ENCODE data around the gene CFAP210.
"Not testable (repeated sequence)": the region's sequence is repeated elsewhere in the genome, so short reads cannot be mapped to it uniquely, and the experiment has no call there.

CFAP210 gene

DNA sequence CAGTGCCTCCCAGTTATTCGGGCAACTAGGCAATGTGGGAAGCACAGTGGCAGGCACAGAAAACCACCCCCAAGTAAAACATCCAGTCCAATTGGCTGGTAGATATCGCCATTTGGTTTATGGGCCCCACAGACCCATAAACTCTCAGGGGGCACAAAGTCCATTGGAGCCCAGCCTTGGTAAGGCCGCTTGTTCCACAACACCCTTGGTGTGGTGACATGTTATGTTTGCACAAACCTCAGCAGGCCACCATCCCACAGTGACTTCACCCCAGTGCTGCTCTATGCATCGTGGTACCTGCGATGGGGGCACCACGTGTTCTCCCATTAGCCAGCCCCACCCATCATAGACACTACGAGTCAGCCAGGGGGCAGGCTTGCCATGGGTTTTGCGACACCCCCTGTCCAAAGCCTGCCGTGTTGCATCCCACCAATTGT, 18.6 kb upstream of the CFAP210 start:
- DNase-seq: no peak

DNA sequence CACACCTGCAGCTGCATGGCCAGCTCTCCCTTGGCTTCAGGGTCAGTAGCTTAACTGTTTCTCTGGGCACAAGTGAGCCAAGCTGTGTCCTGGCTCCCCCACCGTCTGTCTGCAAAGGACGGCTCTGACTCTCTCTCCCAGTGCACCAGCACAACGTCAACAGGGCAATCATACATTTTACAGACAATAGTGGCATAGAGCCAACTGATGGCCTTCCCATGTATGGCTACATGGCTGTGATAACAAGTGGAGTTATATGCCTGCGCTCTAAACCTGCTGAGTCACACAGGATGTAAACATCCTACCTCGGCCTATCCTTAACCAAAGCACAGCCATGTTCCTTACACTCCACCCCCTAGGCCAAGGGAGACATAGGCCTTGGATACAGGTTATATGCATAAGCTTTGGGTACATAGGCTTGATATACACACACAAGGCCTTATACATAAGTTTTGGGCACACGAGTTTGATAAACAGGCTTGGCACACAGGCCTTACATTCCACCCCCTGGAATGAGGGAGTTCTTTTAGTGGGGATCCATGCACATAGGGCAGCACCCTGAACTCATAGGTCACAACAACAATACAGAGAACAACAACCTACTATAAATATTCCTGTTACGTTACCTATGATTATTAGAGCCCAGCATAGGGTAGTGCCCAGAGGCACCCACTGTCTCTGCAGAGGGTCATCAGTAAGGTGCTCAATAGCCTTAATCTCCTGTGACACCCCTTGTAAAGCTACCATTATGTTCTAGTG, 17.7 kb upstream of the CFAP210 start:
- DNase-seq: no peak

DNA sequence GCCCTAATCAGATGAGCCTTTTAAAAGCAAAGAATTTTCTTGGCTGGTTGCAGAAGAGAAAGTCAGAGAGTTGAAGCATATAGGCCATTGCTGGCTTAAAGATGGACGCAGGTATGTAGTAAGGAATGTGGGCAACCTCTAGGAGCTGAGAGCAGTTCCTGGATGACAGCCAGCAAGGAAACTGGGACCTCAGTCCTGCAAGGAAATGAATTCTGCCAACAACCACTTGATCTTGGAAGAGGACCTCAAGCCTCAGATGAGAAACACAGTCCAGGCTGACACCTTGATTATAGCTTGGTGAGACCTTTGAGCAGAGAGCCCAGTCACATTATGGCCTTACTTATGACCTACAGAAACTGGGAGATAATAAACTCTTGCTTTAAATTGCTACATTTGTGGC, 15.8 kb upstream of the CFAP210 start:
- DNase-seq: no peak

DNA sequence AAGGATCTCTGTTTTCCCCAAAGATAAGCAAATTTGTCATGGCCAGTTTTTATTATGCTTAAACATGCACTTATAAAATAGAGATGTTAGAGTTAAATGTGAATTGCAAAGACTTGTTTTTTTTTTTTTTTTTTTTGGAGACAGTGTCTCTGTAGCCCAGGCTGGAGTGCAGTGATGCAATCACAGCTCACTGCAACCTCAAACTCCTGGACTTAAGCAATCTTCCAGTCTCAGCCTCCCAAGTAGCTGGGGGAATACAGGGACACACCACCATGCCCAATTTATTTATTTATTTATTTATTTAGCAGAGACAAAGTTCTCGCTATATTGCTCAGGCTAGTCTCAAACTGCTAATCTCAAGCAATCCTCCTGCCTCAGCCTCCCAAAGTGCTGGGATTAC, 15.1 kb upstream of the CFAP210 start:
- no peak for DNase-seq

DNA sequence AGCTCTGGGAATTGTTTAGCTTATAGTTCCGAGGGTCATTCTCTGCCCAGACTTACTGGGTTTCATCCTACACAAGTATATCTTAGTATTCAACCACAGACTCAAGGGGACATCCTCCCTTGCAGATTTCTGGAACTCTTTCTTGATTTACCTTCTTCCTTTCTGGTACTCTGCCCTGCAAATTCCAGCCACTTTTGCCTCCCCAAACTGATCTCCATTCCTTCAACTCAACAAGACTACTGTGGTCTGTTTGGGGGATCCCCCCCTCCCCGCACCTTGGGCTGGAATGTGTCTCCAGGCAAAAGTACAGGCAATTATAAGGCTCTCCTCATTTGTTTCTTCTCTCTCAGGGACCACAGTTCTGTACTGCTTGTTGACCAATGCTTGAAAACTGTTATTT, 13.4 kb upstream of the CFAP210 start:
- no peak for DNase-seq

DNA sequence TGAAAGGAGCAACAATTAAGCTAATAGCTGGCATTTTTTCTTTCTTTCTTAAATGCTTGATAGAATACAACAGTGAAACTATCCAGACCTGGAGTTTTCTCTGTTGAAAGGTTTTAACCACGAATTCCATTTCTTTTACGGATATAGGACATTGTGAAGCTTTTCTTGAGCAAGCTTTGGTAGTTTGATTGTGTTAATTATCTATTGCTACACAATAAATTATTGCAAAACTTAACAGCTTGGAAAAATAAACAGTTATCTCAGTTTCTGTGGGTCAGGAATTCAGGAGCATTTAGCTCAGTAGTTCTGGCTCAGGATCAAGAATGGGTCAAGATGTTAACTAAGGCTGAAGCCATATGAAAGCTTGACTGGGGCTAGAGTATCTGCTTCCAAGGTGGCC, 11.7 kb upstream of the CFAP210 start:
- no peak for DNase-seq

DNA sequence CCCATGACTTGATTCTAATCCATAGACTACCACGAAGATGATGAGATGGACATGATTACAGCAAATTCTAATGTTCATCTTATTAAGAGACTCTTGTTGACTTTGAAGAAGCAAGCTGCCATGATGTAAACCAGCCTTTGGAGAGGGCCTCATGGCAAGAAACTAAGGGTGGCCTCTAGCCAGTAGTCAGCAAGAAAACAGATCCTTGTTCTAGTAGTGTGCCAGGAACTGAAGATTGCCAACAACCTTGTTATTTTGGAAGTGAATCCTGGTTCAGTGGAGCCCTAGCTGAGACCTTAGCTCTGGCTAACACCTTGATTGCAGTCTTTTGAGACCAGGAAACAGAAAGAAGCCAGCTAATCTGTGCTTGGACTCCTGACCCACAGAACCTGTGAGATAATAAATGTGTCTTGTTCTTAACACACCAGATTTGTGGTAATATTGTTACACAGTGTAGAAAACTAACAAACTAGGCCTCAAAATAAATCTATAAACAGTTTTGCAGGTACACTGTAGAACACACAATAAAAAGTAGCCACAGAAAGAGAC, 10.0 kb upstream of the CFAP210 start:
- DNase-seq: no peak

DNA sequence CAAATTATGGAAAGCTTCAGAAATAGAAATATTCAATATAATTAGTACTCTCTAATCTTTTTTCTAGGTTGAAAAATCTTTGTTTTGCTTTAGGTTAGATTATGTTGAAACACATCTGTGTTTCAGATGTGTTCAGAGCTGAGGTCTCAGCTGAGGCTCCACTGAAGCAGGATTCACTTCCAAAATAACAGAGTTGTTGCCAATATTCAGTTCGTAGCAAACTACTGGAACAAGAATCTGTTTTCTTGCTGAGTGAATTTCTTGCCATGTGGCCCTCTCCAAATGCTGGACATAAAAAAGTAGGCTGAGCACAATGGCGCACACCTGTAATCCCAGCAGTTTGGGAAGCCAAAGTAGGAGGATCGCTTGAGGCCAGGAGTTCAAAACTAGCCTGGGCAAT, 8.8 kb upstream of the CFAP210 start:
- DNase-seq: no peak

DNA sequence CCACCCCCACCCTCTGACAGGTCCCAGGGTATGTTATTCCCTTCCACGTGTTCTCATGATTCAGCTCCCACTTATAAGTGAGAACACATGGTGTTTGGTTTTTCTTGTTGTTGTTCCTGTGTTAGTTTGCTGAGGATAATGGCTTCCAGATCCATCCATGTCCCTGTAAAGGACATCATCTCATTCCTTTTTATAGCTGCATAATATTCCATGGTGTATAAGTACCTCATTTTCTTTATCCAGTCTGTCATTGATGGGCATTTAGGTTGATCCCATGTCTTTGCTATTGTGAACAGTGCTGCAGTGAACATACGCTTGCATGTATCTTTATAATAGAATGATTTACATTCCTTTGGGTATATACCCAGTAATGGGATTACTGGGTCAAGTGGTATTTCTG, 5.0 kb upstream of the CFAP210 start:
- not testable (repeated sequence) for DNase-seq

DNA sequence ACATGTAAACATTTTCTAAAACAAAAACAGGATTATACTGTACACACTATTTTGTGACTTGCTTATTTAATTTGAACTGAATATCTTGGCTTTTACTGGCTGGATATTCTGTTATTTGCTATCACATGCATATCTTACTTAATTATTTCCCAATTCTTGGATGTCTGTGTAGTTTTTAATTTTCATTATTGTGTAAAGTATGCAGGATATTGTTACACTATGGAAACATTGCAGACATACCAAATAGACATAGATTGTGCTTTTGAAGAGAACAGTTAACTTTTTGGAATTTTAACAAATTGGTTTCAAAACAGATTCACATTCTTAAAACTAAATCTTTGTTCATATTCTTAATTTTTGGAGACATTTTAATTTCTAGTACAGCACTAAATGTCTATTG, 2.2 kb upstream of the CFAP210 start:
- DNase-seq: no peak

DNA sequence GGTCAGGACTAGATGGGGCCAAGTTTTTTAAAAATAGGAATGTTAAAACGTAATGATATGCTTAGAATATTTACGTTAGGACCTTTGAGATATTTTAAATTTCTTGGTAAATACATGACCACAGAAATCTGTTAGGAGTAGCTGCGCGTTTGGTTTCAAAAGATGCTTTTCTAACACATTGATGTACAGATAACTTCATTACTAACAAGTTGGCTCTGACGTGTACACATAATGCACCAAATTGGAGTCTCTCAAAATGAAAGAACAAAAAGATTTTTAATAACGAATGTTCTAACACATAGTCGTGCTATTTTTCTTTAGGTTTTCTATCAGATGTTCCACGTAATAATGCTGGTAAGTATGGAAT, 672 bp upstream of the CFAP210 start:
- no peak for DNase-seq

DNA sequence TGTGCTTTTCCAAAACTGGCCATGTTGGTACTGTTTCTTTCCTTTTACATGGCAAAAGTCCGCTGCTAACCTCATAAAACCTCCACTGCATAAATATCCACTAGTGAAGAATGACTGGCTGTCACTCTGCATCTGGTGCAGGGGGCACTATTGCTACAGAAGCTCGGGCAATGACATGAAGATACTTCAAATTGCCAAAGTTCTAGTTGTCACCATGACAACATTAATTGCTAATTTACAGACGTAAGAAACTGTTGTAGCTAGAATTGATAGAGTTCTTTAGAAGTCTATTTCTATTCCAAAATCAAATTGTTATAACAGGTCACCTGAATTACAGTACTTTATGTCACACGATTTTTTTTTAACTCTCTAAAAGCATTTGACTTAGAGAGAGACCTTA, 845 bp downstream of the CFAP210 start:
- peak; percentile 30 for DNase-seq

DNA sequence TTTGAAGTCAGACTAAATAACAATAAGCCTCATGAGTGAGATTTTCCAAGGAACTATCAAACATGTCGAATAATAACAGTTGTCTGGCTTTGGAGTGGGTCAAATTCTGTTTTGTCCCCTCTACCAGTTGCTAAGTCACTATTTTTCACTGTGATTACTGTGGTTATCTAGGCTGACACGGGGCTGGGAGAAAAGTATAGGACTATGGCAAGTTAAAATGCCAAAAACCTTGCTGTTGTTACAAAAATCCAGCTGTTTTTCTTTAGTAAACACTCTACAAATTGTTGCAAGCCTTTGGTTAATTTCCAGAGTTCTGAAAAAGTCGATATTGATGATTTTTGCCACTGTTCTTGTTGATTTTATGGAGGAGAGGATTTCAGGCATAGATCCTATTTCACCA, 1.5 kb downstream of the CFAP210 start:
- no peak for DNase-seq

DNA sequence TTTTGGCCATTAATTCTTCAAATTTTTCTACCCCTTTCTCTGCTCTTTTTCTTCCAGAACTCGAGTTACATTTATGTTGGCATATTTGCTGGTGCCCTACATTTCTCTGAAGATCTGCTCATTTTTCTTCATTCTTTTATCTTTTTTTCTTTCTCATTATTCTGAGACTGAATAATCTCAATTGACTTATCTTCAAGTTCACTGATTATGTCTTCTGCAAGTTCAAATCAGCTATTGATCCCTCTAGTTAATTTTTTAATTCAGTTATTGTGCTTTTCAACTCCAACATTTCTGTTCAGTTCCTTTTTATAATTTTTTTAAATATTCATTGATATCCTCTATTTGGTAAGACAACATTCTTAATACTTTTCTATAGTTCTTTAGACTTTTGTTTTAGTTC, 3.2 kb downstream of the CFAP210 start:
- no peak for DNase-seq

DNA sequence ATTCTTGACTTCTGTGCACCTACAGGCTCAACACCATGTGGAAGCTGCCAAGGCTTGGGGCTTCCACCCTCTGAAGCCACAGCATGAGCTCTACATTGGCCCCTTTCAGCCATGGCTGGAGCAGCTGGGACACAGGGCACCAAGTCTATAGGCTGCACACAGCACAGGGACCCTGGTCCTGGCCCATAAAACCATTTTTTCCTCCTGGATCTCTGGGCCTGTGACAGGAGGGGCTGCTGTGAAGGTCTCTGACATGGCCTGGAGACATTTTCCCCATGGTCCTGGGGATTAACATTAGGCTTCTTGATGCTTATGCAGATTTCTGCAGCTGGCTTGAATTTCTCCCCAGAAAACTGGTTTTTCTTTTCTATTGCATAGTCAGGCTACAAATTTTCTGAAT, 6.3 kb downstream of the CFAP210 start:
- DNase-seq: not testable (repeated sequence)

DNA sequence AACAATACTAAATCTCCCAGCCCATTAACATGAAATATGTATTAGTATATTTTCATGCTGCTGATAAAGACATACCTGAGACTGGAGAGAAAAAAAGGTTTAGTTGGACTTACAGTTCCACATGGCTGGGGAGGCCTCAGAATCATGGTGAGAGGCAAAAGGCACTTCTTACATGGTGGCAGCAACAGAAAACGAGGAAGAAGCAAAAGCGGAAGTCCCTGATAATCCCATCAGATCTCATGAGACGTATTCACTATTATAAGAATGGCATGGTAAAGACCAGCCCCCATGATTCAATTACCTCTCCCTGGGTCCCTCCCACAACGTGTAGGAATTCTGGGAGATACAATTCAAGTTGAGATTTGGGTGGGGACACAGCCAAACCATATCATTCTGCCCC, 7.4 kb downstream of the CFAP210 start:
- DNase-seq: not testable (repeated sequence)

DNA sequence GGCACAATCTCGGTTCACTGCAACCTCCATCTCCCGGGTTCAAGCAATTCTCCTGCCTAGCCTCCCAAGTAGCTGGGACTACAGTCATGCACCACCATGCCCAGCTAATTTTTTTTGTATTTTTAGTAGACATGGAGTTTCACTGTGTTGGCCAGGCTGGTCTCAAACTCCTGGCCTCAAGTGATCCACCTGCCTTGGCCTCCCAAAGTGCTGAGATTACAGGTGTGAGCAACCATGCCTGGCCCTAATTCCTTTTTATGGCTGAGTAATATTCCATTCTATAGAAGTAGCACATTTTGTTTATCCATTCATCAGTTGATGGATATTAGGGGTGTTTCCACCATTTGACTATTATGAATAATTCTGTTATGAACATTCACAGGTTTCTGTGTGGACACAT, 9.5 kb downstream of the CFAP210 start:
- not testable (repeated sequence) for DNase-seq

DNA sequence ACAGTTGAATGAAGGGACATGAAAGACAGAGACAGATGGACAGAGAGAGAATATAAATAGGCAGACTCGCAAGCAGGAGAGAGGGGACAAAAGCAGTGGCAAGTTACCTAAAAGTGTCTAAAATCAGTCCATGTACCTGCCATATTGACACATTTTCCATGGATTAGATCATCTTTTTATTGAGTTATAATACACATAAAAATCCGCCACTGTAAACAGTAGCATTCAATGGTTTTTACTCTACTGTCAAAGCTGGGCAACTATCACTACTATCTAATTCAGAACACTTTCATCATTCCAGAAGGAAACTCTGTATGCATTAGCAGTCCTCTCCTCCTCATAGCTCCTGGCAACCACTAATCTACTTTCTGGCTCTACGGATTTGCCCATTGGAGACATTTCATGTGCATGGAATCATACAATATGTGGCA, 10.1 kb downstream of the CFAP210 start:
- no peak for DNase-seq

DNA sequence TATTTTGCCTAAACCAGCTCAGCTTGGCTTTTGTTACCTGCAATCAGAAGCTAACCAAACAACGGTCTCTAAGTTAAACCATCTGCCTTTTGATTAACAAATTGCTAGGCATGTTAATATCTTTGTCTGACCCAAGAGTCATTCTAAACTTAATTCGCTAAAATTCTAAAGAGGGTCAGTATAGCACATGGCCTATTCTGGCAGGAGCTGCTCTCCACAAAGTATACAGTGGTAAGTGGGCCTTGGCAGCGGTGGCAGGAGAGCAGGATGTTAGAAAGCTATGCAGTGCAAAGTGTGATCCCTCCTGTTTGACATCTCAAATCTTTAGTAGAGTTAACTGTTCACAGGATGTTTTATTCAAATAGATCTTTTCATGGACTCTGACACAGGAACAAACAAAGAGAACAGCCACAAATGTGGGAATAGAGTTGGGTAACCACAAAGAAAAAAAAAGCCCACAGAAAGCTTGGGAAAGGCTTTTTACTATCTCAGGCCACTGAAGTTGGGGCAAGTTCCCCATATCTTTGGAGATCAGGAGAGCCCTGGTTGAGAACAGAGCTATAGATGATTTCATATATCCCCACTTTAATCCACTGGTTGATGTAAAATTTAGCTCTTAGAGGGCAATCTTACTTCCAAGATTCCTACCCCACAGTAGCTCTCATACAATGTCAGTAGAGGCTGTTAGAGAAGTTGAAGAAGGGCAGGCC, 10.6 kb downstream of the CFAP210 start:
- no peak for DNase-seq

DNA sequence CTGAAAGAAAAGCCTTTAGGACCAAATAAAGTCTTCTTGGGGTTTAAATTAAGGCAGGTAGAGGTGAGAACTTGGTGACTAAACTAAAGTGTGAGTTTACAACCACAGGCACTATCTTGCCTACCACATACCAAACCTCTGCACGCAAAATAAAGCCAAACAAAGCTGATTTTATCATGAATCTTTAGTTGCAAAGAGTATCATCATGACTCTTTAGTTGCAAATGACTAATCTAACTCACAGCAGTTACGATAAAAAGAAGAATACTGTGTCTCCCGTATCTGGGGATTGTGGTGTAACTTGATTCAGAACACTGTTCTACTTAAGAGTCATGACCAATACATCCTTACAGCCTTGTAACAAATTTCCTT, 11.2 kb downstream of the CFAP210 start:
- no peak for DNase-seq

DNA sequence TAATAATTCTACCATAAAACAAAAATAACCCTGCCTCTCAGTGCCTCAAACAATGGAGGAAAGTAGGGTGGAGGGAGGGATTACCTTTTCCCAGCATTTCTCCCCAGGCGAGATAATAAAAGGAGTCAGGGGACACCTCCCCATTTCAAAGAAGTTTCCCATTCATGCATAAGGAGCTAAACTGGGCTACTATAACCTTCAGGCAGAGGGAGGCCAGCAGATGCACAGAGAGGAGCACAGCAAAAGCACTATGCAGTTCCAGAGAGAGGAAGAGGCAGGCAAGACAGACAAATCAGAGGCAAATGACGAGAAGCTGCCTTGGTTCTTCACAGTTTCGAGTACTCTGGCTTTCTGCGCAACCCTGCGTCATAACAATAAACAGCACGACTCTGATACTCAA, 17.4 kb downstream of the CFAP210 start:
- no peak for DNase-seq

DNA sequence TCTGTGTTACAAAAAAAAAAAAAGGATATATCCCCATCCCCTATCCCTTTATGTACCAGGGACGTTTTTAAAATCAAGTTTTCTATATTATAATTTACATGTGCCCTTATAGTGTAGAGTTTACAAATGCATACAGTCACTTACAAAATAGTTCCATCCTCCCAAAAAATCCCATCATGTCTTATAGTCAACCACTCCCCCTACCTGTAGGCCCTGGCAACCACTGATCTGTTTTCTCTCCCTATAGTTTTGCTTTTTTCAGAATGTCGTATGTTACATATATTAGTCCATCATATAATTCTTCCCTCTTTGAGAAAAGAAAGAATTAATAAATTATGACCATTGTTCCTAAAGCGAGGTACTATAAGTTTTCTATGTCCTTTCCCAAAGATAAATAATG, 17.8 kb downstream of the CFAP210 start:
- DNase-seq: no peak

DNA sequence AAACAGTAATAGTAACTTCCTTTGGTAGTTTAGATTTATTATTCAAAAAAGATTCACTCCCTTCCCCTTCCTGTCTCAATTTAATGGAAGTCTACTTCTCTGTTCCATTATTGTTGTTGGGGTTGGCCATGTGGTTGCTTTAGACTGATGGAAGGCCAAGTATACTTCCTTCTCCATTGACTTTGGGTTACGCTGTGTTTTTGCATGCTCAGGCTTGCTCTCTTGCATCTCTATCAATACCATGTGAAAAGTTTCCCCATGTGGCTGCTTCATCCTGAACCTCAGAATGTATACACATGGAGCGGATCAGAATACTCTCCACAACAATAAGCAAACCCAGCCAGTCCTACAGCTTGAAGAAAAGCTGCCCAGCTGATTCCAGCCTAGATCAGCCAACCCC, 20.3 kb downstream of the CFAP210 start:
- no peak for DNase-seq

DNA sequence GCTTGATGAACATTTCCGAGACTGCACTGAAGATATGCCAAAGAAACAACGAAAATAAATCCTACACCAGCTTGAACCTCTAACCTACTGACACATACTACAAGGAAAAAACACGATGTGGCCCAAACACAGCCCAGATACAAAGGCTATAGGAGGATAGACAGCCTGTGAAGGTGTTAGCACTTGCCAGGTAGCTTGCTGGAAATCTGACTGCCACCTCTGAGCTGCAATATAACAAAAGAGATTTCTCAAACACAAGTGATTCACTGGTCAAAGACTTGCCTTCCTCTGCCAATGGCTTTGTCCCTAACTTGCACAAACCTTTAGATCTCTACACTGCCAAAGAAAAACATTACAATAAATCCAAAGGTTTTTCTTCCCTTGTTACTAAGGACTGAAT, 21.1 kb downstream of the CFAP210 start:
- no peak for DNase-seq

DNA sequence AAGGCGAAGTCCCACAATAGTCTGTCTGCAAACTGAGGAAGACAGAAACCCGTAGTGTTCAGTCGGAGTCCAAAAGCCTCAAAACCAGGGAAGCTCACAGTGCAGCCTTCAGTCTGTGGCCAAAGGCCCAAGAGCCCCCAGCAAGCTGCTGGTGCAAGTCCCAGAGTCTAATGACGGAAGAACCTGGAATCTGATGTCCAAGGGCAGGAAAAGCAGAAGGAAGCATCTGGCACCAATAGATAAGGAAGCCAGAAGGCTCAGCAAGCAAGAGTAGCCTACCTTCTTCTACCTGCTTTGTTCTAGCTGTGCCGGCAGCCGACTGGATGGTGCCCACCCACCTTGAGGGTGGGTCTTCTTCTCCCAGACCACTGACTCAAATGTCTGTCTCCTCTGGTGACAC, 21.8 kb downstream of the CFAP210 start:
- DNase-seq: no peak

All from CD4-positive, alpha-beta T cell treated with Interleukin-15 for 1 hour (primary cell).